CD4-positive, alpha-beta T cell (primary cell): ENCODE results near the gene FUT6. TPM values are rescaled to one million over a fixed set of nuclear protein-coding genes. Genes with fewer than 3 reads are reported as not detected.
"Not testable (repeated sequence)": the region's sequence is repeated elsewhere in the genome, so short reads cannot be mapped to it uniquely, and the experiment has no call there.

ENCODE experiments used
- ATAC-seq: fragments of 200-7000 bp; cut with Tn5 transposase; one replicate; pipeline ENCODE4 v1.10.0; 2022; ENCODE audit warnings: mild to moderate bottlenecking; ENCODE audit not compliant: poor library complexity
- CTCF ChIA-PET: fragments of 350-600 bp; sonication (Branson Sonifier 250); formaldehyde crosslinking; loops from one replicate; lab custom pipeline; 2021; ENCODE audit warnings: antibody characterized with exemption, inconsistent platforms; lab: Charles Lee
- POLR2A ChIA-PET: fragments of 350-600 bp; sonication (Branson Sonifier 250); formaldehyde crosslinking; loops from one replicate; lab custom pipeline; 2021; ENCODE audit warnings: antibody characterized with exemption, inconsistent platforms; lab: Charles Lee
- DNase-seq, 14 experiments: peaks; one replicate each; pipeline ENCODE4 v3.0.0-alpha.2; 2013 to 2020; ENCODE audit warnings: mixed read lengths in 2 of 14
- H3K27ac ChIP-seq, 2 donors: one replicate each; pipeline versions ENCODE4 v1.5.1 to v1.7.0; 2013; ENCODE audit warnings: low read length in 2 of 2, low read depth in 1 of 2, mild to moderate bottlenecking in 1 of 2
- H3K27me3 ChIP-seq, 2 experiments: 1 replicate in 1 of 2; 2 replicates in 1 of 2; pipeline versions ENCODE4 v1.6.1 to v1.7.0; 2013; ENCODE audit warnings: low read length in 2 of 2, control low read depth in 1 of 2, mild to moderate bottlenecking in 1 of 2, moderate library complexity in 1 of 2; ENCODE audit not compliant: insufficient read depth in 2 of 2, control insufficient read depth in 1 of 2
- H3K36me3 ChIP-seq: one replicate; pipeline ENCODE4 v1.6.1; 2013; ENCODE audit warnings: low read length, control low read depth; ENCODE audit not compliant: insufficient read depth
- H3K4me1 ChIP-seq: one replicate; pipeline ENCODE4 v1.6.1; 2013; ENCODE audit warnings: low read length, control low read depth; ENCODE audit not compliant: insufficient read depth
- H3K4me3 ChIP-seq: one replicate; pipeline ENCODE4 v1.5.1; 2013; ENCODE audit warnings: mild to moderate bottlenecking, low read length, moderate library complexity
- H3K9me3 ChIP-seq, 2 experiments: 1 replicate in 1 of 2; 2 replicates in 1 of 2; pipeline versions ENCODE4 v1.6.1 to v1.7.0; 2013; ENCODE audit warnings: low read length in 2 of 2, mild to moderate bottlenecking in 2 of 2, control low read depth in 1 of 2, moderate library complexity in 1 of 2; ENCODE audit not compliant: control insufficient read depth in 1 of 2, insufficient read depth in 1 of 2
- H3K27ac Mint-ChIP-seq: one replicate; pipeline ENCODE4 v1.8.0; 2020; ENCODE audit warnings: mixed read lengths
- H3K27me3 Mint-ChIP-seq: one replicate; pipeline ENCODE4 v1.8.0; 2021; ENCODE audit warnings: mixed read lengths
- H3K36me3 Mint-ChIP-seq: one replicate; pipeline ENCODE4 v1.8.0; 2021; ENCODE audit warnings: low read depth, mixed read lengths
- H3K4me1 Mint-ChIP-seq: one replicate; pipeline ENCODE4 v1.8.0; 2021; ENCODE audit warnings: low read depth, mixed read lengths
- H3K4me3 Mint-ChIP-seq: one replicate; pipeline ENCODE4 v1.8.0; 2020; ENCODE audit warnings: mild to moderate bottlenecking, mixed read lengths
- H3K9me3 Mint-ChIP-seq: one replicate; pipeline ENCODE4 v1.8.0; 2020; ENCODE audit warnings: mixed read lengths
- intact Hi-C, 2 experiments: fragments of 100-400 bp; cut with DNase I in 1 of 2; cut with micrococcal nuclease in 1 of 2; formaldehyde crosslinking; loops; one replicate each; pipeline versions ENCODE4 v1.15.1 to v1.9.0; 2023 to 2025; cut with DNase I, micrococcal nuclease
- polyA plus RNA-seq, 2 donors: library from polyadenylated mRNA; unstranded; fragments of 120-200 nt; gene quantifications; one replicate each; pipeline ENCODE4 v1.2.1, GENCODE V29; 2013
- total RNA-seq, 174 experiments: library from RNA in 2 of 174; stranded (reverse) in 2 of 174; gene quantifications; one replicate each; pipeline ENCODE4 v1.2.3 and lab custom pipeline; 2021 to 2026
- TF ChIP-seq, protein P1 (sequence below): fragments of 200-600 bp; IDR thresholded peaks from one replicate; pipeline ENCODE4 v1.8.0; 2022; ENCODE audit warnings: antibody characterized with exemption, mild to moderate bottlenecking

FUT6 gene, protein sequence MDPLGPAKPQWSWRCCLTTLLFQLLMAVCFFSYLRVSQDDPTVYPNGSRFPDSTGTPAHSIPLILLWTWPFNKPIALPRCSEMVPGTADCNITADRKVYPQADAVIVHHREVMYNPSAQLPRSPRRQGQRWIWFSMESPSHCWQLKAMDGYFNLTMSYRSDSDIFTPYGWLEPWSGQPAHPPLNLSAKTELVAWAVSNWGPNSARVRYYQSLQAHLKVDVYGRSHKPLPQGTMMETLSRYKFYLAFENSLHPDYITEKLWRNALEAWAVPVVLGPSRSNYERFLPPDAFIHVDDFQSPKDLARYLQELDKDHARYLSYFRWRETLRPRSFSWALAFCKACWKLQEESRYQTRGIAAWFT
- total RNA-seq: under 1 TPM in 1 of 2 experiments, not detected in 1; 0.17 TPM
- polyA plus RNA-seq (2013, experiment 1 of 2): 0.03 TPM
- polyA plus RNA-seq (2013, experiment 2 of 2): 0.04 TPM
- 0 to 0.22 (median 0) reads per million in 172 experiments for total RNA-seq (lab: John Stamatoyannopoulos, UW)

DNA sequence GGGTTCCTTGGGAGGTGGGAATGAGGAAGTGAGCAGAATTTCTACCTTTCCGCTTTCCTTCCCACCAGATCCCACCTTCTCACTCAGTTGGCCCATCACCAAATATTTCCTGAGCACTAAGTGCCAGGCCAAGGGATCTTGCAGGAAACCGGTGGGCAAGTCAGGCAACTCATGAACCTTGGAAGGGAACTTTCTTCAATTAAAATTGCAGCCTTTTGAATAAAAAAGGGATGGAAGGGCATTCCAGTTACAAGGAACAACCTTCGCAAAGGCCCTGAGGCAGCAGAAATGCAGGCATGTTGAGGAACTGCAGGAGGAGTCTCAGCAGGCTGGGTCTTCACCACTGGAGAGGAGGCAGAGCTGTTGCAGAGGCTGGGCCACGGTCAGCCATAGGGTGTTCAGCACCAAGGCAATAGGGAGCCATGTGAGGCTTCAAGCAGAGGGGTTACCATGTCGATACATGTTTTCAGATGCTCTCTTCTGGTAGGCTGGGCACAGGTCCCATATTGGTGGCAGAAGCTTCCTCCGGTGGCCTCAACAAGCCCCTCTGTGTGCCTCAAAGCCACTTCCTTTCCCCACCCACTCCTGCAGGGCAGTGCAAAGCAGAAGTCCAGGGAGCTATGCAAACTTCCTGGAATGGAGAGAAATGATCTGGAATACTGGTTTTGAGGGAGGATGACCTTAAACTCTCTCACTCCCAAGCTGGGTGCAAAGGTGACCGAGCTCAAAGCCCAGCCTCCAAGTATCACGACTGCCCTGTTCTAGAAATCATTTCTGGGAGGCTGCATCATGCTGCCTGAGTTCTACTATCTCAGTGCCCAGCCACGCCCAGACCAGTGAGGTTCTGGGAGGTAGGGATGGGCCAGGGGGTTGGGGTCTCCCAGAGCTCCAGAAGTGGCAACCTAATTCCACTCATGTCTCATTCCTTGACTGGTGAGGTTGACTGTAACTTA, at the start of gene FUT6:
FUT6 (minus strand) TSS at position 638 of the 953 bp plus-strand sequence. CDS start 7,135 bp downstream, outside the sequence.
- Histone ChIP-seq H3K27me3 (peaks cover 0 to 5% of the 10 kb centered on the region in 2 experiments), H3K9me3 (no peaks in the 10 kb centered on the region), H3K4me1 (no peaks in the 10 kb centered on the region), H3K27ac (no peak within 1 kb of the TSS), H3K36me3 (no peaks in the 10 kb centered on the region), H3K4me3 (no peak within 1 kb of the TSS)
- no peak within 1 kb of the TSS for H3K27ac Mint-ChIP-seq
- no peak for DNase-seq
- intact Hi-C loops: no loop called here
- peaks cover 8% of the 10 kb centered on the region for H3K27me3 Mint-ChIP-seq
- ATAC-seq: no peak
- ChIA-PET POLR2A (no interaction called here), CTCF (interaction anchor here (1.2 kb wide), 1 partner anchor 35 kb away, joined by 3 read pairs; no protein-coding TSS in a partner anchor)
- no peak within 1 kb of the TSS for H3K4me3 Mint-ChIP-seq
- no peaks in the 10 kb centered on the region for H3K36me3 Mint-ChIP-seq
- no peaks in the 10 kb centered on the region for H3K4me1 Mint-ChIP-seq
- TF ChIP-seq, protein P1, sequence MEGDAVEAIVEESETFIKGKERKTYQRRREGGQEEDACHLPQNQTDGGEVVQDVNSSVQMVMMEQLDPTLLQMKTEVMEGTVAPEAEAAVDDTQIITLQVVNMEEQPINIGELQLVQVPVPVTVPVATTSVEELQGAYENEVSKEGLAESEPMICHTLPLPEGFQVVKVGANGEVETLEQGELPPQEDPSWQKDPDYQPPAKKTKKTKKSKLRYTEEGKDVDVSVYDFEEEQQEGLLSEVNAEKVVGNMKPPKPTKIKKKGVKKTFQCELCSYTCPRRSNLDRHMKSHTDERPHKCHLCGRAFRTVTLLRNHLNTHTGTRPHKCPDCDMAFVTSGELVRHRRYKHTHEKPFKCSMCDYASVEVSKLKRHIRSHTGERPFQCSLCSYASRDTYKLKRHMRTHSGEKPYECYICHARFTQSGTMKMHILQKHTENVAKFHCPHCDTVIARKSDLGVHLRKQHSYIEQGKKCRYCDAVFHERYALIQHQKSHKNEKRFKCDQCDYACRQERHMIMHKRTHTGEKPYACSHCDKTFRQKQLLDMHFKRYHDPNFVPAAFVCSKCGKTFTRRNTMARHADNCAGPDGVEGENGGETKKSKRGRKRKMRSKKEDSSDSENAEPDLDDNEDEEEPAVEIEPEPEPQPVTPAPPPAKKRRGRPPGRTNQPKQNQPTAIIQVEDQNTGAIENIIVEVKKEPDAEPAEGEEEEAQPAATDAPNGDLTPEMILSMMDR: no peak
- no peaks in the 10 kb centered on the region for H3K9me3 Mint-ChIP-seq

DNA sequence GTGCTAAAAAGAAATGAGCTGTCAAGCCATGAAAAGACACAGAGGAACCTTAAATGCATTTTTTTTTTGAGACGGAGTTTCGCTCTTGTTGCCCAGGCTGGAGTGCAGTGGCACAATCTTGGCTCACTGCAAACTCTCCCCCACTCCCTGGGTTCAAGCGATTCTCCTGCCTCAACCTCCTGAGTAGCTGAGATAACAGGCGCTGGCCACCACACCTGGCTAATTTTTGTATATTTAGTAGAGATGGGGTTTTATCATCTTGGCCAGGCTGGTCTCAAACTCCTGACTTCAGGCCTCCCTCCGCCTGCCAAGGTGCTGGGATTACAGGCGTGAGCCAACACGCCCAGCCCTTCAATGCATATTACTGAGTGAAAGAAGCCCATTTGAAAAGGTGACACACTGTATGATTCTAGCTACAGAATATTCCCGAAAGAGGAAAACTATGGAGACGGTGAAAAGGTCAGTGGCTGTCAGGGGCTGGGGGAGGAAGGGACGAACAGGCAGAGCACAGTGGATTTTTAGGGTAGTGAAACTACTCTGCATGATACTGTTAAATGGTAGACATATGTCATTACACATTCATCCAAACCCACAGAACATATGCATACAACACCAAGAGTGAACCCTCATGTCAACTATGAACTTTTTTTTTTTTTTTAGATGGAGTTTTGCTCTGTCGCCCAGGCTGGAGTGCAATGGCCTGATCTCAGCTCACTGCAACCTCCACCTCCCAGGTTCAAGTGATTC, 44.7 kb upstream of the FUT6 start:
- H3K4me1 ChIP-seq, H3K27ac ChIP-seq, H3K9me3 Mint-ChIP-seq, POLR2A ChIA-PET, H3K4me3 ChIP-seq, intact Hi-C loops, H3K27ac Mint-ChIP-seq, H3K4me3 Mint-ChIP-seq, H3K36me3 Mint-ChIP-seq, CTCF ChIA-PET, ATAC-seq, H3K4me1 Mint-ChIP-seq, H3K9me3 ChIP-seq, DNase-seq, H3K36me3 ChIP-seq: not testable (repeated sequence)
- H3K27me3 Mint-ChIP-seq: peaks cover 16% of the 10 kb centered on the region
- peaks cover 7 to 12% of the 10 kb centered on the region in 2 experiments for H3K27me3 ChIP-seq

DNA sequence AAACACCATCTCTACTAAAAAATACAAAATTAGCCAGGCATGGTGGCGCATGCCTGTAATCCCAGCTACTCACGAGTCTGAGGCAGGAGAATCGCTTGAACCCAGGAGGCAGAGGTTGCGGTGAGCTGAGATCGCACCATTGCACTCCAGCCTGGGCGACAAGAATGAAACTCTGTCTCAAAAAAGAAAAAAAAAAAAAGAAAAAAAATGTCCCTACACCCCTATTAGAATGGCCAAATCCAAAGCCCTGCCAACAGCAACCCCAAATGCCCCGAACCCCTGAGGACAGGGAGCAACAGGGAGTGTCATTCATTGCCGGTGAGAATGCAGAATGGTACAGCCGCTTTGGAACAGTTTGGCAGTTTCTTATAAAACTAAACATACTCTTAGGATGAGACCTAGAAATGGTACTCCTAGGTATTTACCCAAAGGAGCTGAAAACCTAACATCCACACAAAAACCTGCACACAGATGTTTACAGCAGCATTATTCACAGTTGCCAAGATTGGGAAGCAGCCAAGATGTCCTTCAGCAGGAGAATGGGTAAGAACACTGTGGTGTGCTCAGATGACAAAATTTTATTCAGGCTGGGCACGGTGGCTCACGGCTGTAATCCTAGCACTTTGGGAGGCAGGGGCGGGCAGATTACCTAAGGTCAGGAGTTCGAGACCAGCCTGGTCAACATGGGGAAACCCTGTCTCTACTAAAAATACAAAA, 43.8 kb upstream of the FUT6 start:
- H3K9me3 ChIP-seq, intact Hi-C loops, H3K4me3 ChIP-seq, DNase-seq, CTCF ChIA-PET, H3K4me1 ChIP-seq, H3K27ac ChIP-seq, POLR2A ChIA-PET, H3K4me1 Mint-ChIP-seq, H3K36me3 ChIP-seq, H3K4me3 Mint-ChIP-seq, H3K9me3 Mint-ChIP-seq, ATAC-seq, H3K36me3 Mint-ChIP-seq, H3K27ac Mint-ChIP-seq: not testable (repeated sequence)
- H3K27me3 ChIP-seq: peaks cover 12 to 17% of the 10 kb centered on the region in 2 experiments
- peaks cover 15% of the 10 kb centered on the region for H3K27me3 Mint-ChIP-seq
